Measurements from ENCODE around the gene MLLT1. TPM values are rescaled to one million over a fixed set of nuclear protein-coding genes. Genes with fewer than 3 reads are reported as not detected.

Gene MLLT1
- total RNA-seq, 4 donors from 2014 or later: 14.1 to 23.3 (median 18.1) TPM

GRCh38 chr19:6267552-6268381 is 12.0 kb downstream of the MLLT1 start:
- no peak for TF ChIP-seq CTCF (IDR thresholded peaks at IDR 0.05)
- no peak for DNase-seq (ENCODE audit: low spot score)
- no peak for ATAC-seq (ENCODE audit: low FRiP score)

GRCh38 chr19:6264803-6265202 is 15.0 kb downstream of the MLLT1 start:
- DNase-seq (ENCODE audit: low spot score) (no peak), ATAC-seq (ENCODE audit: low FRiP score) (no peak)
- no peak for TF ChIP-seq CTCF (IDR thresholded peaks at IDR 0.05)

- DNase-seq (ENCODE audit: low spot score) (no peak), ATAC-seq (ENCODE audit: low FRiP score) (no peak)
- no peak for TF ChIP-seq CTCF (IDR thresholded peaks at IDR 0.05)
Measured at GRCh38 chr19:6263735-6264444, 15.9 kb downstream of the MLLT1 start.

- no peak for DNase-seq (ENCODE audit: low spot score)
Measured at GRCh38 chr19:6263306-6263705, 16.5 kb downstream of the MLLT1 start.

GRCh38 chr19:6262519-6262918 is 17.3 kb downstream of the MLLT1 start:
- ATAC-seq (ENCODE audit: low FRiP score) (no peak), DNase-seq (ENCODE audit: low spot score) (no peak)
- no peak for TF ChIP-seq CTCF (IDR thresholded peaks at IDR 0.05)

More at GRCh38 chr19:6263306-6263705, 16.5 kb downstream of the MLLT1 start:
- no peak for ATAC-seq (ENCODE audit: low FRiP score)
- TF ChIP-seq CTCF (IDR thresholded peaks at IDR 0.05): no peak

GRCh38 chr19:6261883-6262282 is 17.9 kb downstream of the MLLT1 start:
- ATAC-seq (ENCODE audit: low FRiP score) (no peak), DNase-seq (ENCODE audit: low spot score) (no peak)
- no peak for TF ChIP-seq CTCF (IDR thresholded peaks at IDR 0.05)

Measured in omental fat pad (tissue), 4 donors.